ENCODE measurements around the gene SARS2.

The SARS2 gene

GRCh38 chr19:38894968-38895367 lies 35.6 kb downstream of the SARS2 start:
- H3F3A ChIP-seq (ENCODE audit: control insufficient read depth, insufficient read depth), result no peaks in the 10 kb centered on the region
- H3K4me1 ChIP-seq (ENCODE audit: control insufficient read depth, low read length), result peaks cover 10% of the 10 kb centered on the region
- H3K4me2 ChIP-seq (ENCODE audit: low read length), result no peak overlapping the region
- TF ChIP-seq EZH2phosphoT487 (IDR thresholded peaks at IDR 0.05; ENCODE audit: borderline replicate concordance, low read length), result no peak
- TF ChIP-seq, protein P1, sequence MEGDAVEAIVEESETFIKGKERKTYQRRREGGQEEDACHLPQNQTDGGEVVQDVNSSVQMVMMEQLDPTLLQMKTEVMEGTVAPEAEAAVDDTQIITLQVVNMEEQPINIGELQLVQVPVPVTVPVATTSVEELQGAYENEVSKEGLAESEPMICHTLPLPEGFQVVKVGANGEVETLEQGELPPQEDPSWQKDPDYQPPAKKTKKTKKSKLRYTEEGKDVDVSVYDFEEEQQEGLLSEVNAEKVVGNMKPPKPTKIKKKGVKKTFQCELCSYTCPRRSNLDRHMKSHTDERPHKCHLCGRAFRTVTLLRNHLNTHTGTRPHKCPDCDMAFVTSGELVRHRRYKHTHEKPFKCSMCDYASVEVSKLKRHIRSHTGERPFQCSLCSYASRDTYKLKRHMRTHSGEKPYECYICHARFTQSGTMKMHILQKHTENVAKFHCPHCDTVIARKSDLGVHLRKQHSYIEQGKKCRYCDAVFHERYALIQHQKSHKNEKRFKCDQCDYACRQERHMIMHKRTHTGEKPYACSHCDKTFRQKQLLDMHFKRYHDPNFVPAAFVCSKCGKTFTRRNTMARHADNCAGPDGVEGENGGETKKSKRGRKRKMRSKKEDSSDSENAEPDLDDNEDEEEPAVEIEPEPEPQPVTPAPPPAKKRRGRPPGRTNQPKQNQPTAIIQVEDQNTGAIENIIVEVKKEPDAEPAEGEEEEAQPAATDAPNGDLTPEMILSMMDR (IDR thresholded peaks at IDR 0.05; ENCODE audit: low read depth, low read length, poor library complexity, severe bottlenecking), result no peak
- H3K27me3 ChIP-seq (ENCODE audit: control insufficient read depth, low read length), result no peaks in the 10 kb centered on the region
- H3K36me3 ChIP-seq (ENCODE audit: control insufficient read depth, low read length), result no peaks in the 10 kb centered on the region
- no peak overlapping the region for H3K27ac ChIP-seq (ENCODE audit: low read depth, low read length)
- no peaks in the 10 kb centered on the region for H3K9me3 ChIP-seq (ENCODE audit: control insufficient read depth, insufficient read depth, low read length)
- peaks cover 1% of the 10 kb centered on the region for H3K79me2 ChIP-seq (ENCODE audit: control insufficient read depth, low read length)
- no peaks in the 10 kb centered on the region for H3K9me2 ChIP-seq (replicated peaks; ENCODE audit: control insufficient read depth, low read length)
- H4K20me1 ChIP-seq (ENCODE audit: control insufficient read depth, insufficient read depth, low read depth, low read length), result no peaks in the 10 kb centered on the region
- no peak overlapping the region for H3K4me3 ChIP-seq (ENCODE audit: low read length)

GRCh38 chr19:38893341-38893771 lies 37.2 kb downstream of the SARS2 start:
- H3K27ac ChIP-seq (ENCODE audit: low read depth, low read length), result no peak overlapping the region
- H4K20me1 ChIP-seq (ENCODE audit: control insufficient read depth, insufficient read depth, low read depth, low read length), result no peaks in the 10 kb centered on the region
- no peaks in the 10 kb centered on the region; the same call in 1 of the 2 replicates for H3K36me3 ChIP-seq (ENCODE audit: control insufficient read depth, low read length)
- H3K4me3 ChIP-seq (ENCODE audit: low read length), result no peak overlapping the region
- no peaks in the 10 kb centered on the region for H3K27me3 ChIP-seq (ENCODE audit: control insufficient read depth, low read length)
- H3F3A ChIP-seq (ENCODE audit: control insufficient read depth, insufficient read depth), result no peaks in the 10 kb centered on the region
- no peaks in the 10 kb centered on the region for H3K9me2 ChIP-seq (replicated peaks; ENCODE audit: control insufficient read depth, low read length)
- no peak overlapping the region for H3K4me2 ChIP-seq (ENCODE audit: low read length)
- no peaks in the 10 kb centered on the region for H3K9me3 ChIP-seq (ENCODE audit: control insufficient read depth, insufficient read depth, low read length)
- H3K79me2 ChIP-seq (ENCODE audit: control insufficient read depth, low read length), result no peaks in the 10 kb centered on the region
- TF ChIP-seq, protein P1 (IDR thresholded peaks at IDR 0.05; ENCODE audit: low read depth, low read length, poor library complexity, severe bottlenecking), result no peak
- no peak for TF ChIP-seq EZH2phosphoT487 (IDR thresholded peaks at IDR 0.05; ENCODE audit: borderline replicate concordance, low read length)
- H3K4me1 ChIP-seq (ENCODE audit: control insufficient read depth, low read length), result peaks cover 2% of the 10 kb centered on the region

DNA sequence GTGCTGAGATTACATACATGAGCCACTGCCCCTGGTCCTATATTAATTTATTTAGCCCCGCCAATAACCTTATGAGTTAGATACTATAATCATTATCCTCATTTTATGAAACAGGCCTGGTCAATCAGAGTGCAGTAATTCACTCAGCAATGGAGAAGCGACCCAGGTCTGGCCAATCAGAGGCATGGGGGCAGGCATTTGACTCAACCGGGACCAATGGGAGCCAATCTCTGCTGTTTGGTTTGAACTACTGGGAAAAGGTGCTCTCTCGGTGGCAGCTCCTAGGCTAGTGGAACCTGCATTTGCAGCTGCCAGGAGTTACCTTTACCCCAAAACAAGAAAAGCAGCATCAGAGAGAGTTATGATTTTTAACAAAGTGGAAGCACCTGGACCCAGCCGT lies 37.7 kb downstream of the SARS2 start:
- Histone ChIP-seq H3K79me2 (ENCODE audit: control insufficient read depth, low read length) (no peaks in the 10 kb centered on the region), H3K4me1 (ENCODE audit: control insufficient read depth, low read length) (no peaks in the 10 kb centered on the region), H3K27ac (ENCODE audit: low read depth, low read length) (no peak overlapping the region), H3F3A (ENCODE audit: control insufficient read depth, insufficient read depth) (no peaks in the 10 kb centered on the region), H3K4me3 (ENCODE audit: low read length) (no peak overlapping the region), H3K36me3 (ENCODE audit: control insufficient read depth, low read length) (no peaks in the 10 kb centered on the region; the same call in 1 of the 2 replicates), H4K20me1 (ENCODE audit: control insufficient read depth, insufficient read depth, low read depth, low read length) (no peaks in the 10 kb centered on the region), H3K9me2 (replicated peaks; ENCODE audit: control insufficient read depth, low read length) (no peaks in the 10 kb centered on the region), H3K9me3 (ENCODE audit: control insufficient read depth, insufficient read depth, low read length) (no peaks in the 10 kb centered on the region), H3K27me3 (ENCODE audit: control insufficient read depth, low read length) (no peaks in the 10 kb centered on the region), H3K4me2 (ENCODE audit: low read length) (no peak overlapping the region)
- TF ChIP-seq, protein P1 (IDR thresholded peaks at IDR 0.05; ENCODE audit: low read depth, low read length, poor library complexity, severe bottlenecking), result no peak
- no peak for TF ChIP-seq EZH2phosphoT487 (IDR thresholded peaks at IDR 0.05; ENCODE audit: borderline replicate concordance, low read length)
